ENCODE measurements around the gene FOXB2. TPM values are rescaled to one million over a fixed set of nuclear protein-coding genes. Genes with fewer than 3 reads are reported as not detected.
"Not testable (repeated sequence)": the region's sequence is repeated elsewhere in the genome, so short reads cannot be mapped to it uniquely, and the experiment has no call there.

FOXB2 gene
- total RNA-seq, 1 donor from 2014 or later = not detected

DNA sequence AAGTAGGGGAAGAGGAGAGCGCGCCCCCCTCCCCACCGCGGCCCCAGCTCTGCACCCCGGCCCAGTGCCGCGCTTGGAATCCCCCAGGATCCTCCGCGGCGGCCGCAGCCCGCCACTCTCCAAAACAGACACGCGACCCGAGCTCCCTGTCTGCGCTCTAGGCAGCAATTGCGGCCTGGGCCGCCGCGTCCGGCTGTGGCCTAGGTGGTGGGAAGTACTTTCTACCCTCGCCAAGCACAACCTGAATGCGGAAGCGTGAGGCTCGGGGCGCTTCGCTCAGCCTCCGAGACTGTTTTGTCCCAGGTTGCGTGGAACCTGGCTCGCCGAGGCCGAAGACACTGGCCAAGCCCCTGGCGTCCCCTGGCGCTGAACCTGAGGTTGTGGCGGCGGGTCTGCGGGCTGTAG lies 3.3 kb upstream of the FOXB2 start:
- no peak for DNase-seq (ENCODE audit: low read depth)

DNA sequence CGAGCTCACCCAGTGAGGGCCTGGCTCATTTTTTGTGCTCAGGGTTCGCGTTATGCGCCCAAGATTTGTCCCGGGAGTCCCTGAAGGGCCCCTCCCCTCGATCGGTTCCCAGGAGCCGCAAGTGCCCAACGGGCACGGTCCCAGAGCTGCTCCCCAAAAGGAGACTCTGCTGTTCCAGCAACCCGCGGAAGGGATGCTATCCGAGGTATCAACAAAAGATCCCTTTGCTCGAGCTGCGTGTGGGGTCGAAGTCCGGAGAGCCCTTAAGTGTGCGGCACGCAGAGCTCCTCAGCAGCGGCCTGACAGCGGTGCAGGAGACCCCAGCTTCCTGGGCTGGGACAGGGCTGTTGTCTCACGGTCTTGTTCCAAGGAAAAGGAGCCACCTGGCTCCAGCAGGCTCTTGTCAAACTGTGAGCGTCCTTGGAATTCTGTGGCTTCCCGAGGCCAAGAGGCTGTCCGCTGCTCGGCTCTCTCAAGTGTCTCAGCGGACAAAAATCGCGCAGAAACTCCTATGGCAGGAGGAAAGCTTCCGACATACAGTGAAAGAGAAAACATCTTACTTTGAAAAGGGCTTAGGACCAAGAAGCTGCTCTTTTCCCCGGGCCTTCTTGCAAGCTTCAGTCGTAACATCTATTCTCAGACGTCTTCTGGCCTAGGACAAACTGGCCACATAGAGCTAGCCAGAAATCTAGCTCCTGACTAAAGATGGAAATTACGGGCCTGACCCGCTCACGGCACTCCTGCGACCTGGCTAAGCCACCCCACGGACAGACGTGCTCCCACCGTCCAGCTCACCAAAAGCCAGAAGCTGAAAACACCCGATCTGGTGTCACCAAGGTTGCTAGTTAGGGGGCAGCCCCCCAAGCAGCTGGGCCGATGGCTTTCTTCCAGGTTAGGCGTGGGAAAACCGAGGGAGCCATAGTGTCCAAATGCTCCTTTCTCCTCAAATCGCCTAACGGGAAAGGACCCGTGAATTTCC lies 2.6 kb upstream of the FOXB2 start:
- DNase-seq (ENCODE audit: low read depth) = no peak

DNA sequence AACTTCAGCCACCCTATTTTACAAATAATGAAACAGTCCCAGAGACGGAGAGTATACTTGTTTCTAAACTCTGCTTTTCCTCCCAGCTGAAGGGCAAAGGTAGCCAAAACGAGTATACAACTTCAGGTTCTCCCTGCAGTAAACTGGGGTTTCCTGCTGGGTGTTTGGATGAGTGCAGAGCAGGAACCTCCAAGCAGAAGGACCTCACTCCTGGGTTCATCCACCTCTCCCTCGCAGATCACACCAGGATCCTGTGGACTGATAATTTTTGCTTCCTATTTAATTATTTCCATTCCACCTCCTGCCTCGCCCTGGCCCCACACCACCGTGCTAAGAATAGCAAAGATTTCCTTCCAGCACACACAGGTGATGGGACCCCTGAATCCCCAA lies 2.0 kb upstream of the FOXB2 start:
- DNase-seq (ENCODE audit: low read depth) = no peak

DNA sequence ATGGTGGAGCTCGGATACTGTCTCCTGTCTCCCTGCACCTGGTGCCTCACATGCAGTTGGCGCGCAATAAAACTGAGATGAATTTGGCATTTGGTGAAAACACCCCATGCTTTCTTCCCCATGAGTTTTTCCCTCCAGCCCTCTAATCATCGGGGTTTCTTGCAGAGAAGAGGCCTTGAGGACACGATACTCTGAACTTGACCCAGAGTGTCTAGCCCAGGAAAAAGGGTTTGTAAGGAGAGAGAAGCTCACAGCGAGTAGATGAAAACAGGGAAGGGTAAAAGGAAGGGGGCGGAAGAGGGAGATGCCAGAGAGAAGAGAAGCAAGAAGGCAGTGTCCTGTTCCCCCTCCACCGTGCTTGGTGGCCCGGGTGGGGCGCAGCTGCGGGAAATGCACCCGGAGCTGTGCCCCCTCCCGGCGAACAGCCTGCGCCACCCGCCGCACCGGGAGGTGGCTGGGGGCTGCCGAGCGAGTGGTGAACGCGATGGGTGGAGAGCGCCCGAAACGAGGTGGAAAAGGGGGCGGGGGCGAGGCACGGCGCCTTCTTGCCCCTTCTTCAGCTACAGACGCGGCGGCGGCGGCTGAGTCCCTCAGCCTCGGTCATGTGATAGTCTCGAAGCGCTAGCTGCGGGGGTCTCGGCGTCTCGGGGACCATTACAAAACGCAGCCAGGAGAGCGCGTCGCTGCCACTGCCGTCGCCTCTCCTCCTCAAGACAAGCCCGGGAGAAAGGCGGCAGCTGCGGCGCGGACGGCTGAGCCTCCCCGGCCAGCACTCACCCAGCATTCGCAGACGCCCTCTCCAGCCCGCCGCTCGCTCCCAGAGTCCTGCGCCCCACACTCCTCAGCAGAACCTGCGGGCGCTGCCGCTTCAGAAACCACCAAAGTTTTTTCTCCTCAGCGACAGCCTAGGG lies 1.1 kb upstream of the FOXB2 start:
- no peak for DNase-seq (ENCODE audit: low read depth)

DNA sequence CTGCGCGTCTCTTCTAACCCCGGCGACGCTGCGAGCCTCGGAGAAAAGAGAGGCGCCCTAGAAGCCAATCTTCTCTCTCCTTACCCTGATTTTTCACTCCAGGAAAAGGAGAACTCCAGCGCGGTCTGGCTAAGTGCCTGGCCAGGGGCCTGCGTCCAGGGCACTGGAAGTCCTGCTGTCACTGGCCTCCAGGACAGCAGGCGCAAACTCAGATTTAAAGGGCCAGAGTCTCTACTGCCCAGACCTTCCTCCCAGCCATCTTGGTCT lies 553 bp upstream of the FOXB2 start:
- DNase-seq (ENCODE audit: low read depth) = no peak

DNA sequence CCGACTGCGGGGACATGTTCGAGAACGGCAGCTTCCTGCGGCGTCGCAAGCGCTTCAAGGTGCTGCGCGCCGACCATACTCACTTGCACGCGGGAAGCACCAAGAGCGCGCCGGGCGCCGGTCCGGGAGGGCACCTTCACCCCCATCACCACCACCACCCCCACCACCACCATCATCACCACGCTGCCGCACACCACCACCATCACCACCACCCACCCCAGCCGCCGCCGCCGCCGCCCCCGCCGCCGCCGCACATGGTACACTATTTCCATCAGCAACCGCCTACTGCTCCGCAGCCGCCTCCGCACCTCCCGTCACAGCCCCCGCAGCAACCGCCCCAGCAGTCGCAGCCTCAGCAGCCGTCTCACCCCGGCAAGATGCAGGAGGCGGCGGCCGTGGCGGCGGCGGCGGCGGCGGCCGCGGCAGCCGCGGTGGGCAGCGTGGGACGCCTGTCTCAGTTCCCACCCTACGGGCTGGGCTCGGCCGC lies 514 bp downstream of the FOXB2 start:
- DNase-seq (ENCODE audit: low read depth) = no peak

DNA sequence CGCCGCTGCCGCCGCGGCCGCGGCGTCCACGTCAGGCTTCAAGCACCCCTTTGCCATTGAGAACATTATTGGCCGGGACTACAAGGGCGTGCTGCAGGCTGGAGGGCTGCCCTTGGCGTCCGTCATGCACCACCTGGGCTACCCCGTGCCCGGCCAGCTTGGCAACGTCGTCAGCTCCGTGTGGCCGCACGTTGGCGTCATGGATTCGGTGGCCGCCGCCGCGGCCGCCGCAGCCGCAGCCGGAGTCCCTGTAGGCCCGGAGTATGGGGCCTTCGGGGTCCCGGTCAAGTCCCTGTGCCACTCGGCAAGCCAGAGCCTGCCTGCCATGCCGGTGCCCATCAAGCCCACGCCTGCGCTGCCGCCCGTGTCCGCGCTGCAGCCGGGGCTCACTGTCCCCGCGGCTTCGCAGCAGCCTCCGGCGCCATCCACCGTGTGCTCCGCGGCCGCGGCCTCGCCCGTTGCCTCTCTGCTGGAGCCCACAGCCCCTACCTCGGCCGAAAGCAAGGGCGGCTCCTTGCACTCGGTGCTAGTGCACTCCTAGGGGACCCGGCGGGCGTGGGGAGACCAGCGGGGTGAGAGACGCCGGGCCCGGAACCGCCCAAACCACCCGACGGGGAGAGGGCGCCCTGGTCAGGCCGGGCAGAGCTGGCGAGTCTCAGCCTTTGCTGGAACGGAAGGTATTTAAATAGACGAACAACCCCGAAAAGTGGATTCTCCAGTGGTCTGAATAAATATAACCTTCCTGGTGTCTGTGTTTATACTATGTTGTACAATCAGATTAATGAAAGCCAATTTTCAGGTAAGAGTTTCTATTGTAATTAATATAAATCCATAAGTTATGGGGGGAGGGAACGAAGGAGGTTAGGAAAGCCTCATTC lies 1.2 kb downstream of the FOXB2 start:
- no peak for DNase-seq (ENCODE audit: low read depth)

DNA sequence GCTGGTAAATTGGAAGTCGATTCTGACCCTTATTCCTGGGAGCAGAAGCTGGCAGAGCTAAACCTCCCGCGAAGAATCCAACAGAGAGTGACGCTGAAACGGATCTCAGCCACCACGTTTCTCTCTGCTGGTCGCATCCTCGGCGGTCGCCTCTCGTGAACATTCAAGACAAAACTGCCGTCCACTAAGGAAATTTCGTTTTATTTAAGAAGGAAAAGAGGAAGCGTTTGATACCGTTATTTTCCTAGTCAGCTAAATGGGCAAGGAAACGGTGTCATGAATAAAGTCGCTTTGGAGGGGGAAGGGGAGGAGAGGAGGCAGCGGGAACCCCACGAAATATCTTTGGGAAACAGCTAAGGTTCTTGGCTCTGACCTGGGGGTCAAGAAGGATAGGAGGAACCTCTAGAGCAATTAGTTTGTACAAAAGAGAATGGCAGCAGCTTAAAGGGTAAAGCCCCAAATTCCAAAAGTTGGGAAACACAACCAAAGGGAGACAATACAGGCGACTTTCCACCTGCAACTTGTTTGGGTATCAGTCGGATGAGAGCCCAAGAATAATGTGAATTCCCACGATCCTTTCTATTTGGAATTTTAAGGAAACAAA lies 1.9 kb downstream of the FOXB2 start:
- no peak for DNase-seq (ENCODE audit: low read depth)

DNA sequence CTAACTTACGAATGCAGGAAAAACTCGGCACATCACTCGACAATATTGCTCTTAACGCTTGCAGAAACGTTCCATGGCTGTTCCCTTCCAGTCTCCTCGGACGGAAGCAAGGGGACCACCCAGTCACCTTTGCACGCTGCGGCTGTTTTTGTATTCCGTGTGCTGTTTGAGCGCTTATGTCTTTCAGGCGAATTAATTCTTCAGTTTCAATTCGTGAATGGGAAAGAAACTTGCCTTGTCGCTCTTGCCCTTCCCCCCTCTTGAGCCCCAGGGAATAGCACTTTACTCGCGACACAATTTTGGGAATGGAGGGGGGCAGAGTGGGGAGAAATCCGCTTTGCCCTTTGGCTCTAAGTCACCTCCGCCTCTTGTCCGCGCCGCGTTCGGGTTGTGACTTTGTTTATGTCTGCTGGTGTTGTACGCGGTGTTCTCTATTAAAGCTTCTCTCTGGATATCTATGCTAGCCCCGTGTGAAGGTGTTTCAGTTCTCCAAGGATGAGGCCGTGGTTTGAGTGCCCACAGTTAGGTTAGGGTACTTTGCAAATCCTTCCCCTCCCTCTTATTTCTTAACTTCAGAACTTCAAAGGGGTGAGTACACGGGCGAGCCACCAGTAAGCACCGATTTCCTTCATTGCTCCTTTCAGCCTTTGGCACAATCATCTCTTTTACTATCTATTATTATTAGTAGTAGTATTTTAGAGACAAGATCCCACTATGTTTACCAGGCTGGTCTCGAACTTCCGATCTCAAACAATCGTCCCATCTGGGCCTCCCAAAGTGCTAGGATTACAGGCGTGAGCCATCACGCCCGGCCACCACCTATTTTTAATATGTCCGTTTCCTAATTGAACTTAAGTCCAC lies 2.7 kb downstream of the FOXB2 start:
- DNase-seq (ENCODE audit: low read depth) = no peak

DNA sequence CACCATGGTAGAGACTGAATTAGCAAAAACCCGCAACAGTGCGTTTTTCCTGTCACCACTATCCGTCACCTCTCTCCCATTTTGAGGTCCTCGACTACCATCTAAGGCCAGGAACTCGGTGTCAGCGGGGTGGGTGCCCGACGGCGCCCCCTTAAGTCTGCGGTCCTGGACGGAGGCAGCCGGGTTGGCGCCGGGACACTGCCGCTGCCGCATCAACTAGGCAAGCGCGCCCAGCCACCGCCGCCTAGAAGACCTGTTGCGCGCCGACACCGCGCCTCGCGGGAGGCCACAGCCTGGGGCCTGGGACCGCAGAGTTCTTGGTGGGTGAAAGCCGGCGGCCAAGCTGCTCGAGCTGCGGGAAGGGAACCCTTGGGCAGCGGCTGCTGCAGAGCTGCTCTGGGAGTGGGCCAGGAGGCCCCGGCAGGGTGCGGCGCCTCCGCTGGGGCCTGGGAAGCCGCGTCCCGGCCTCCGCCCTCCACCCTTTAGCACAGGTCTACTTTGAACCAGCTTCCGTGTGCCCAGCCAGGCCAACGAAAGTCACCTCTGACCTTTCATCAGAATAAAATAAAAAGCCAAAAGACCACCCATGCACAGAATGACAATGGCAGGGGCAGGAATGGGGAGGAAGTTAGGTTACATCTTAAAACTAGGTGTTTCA lies 3.5 kb downstream of the FOXB2 start:
- no peak for DNase-seq (ENCODE audit: low read depth)

DNA sequence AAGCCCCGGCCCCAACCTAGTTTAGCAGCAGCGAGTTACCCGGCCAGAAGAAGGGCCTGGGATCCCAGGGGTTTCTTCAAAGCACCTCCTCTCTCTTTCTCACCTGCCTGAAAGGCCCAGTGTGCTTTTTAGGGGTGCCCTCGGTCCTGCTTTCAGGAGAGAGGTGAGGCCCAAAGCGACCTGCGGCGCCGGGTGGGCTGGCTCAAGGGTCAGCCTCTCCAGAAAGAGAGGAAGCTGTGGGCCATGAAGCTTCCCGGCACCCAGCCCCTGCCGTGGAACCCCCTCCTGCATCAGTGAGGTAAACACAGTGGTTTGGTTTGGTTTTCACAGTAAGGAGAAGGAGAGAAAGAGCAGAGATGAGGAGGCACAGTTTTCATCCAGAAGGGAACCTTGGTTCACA lies 4.3 kb downstream of the FOXB2 start:
- no peak for DNase-seq (ENCODE audit: low read depth)

DNA sequence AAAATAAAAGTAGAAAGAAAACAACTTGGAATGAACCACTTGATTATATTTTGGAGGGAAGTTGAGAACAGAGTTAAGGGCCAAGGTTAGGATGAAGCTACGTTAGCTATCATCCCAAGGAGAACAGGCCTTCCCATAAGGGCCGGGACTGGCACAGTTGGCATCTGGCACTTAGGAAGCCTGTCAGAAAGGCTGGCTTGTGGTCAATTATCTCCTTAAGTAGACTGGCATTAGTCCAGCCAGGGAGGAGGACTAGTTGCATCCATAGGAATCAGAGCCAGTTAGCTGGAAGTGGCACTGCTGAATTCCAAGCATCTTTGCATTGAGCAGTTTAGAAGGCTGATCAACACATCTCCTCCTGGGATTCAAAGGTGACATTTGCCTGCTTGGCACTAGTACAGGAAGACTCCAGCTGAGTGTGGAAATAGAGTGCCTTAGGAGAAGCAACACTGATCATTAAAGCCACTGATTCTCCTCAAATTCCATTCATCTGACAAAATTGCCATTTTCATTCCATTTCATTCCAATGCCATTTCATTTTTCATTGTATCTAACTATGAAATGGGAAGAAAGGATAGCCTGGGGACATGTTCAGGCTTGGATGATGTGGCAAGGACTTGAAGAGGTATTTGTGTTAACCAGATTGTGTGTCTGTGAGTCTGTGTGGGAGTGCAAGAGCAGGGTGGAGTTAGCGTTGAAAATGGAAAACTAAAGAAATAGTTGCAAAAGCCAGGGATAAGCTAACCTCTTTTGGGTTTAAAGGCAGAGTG lies 5.5 kb downstream of the FOXB2 start:
- no peak for DNase-seq (ENCODE audit: low read depth)

DNA sequence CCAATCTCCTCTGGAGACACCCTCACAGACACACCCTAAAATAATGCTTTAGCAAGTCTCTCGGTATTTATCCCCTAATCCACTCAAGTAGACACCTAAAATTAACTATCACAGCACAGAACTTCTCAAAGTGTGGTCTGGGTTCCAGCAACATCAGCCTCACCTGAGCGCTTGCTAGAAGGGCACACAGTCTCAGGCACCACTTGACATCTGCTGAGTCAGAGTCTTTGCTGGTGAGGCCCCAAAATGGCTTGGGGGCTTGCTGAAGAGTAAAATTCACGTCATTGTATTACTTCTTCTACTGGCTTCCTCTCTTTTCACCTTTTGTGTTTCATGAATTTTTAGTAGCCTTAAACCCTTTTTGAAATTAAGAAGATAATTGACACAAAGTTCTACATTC lies 9.0 kb downstream of the FOXB2 start:
- DNase-seq (ENCODE audit: low read depth) = no peak

DNA sequence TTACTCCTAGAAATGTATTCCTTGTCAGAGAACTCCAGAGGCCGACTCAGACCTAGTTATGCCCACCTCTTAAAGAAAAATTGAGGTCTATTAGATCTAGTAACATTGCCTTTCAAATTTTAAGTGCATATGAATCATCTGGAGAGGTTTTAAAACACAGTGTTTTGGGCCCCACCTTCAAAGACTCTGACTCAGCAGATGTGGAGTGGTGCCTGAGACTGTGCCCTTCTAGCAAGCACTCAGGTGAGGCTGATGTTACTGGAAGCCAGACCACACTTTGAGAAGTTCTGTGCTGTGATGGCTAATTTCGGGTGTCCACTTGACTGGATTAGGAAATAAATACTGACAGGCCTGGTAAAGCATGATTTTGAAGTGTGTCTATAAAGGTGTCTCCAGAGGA lies 10.6 kb downstream of the FOXB2 start:
- DNase-seq (ENCODE audit: low read depth) = no peak

DNA sequence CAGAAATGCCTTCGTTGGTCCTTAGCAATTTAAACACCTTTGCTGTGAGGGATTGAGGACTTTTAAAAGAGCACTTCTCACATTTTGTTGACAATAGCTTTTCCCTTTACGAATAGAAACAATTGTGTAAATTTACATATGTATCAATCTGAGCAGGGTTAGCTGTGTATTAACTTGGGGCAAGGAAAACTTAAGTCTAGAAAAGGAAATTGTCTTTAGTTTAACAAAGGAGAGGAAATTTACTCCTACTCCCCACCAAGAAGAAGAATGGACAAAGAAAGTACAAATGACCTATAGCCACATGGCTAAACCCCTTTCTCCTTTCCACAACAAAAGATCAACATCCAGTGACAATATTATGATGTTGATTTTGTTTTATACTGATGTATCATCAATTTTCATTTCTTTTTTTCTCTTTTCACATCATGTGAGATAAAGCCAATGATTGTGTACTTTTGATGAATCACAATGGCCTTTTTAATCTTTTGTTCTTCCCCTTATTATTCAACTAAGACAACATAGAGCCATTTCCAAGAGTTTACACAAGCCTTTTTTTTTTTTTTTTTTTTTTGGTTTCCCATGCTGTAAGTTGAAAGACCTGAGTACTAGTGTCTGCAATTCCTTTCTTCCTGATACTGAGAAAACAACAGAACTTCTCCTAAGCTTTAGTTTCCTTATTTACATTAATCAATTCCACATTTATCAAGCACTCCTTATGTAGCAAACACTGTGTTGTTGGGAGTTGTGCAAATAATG lies 19.0 kb downstream of the FOXB2 start:
- DNase-seq (ENCODE audit: low read depth) = no peak

DNA sequence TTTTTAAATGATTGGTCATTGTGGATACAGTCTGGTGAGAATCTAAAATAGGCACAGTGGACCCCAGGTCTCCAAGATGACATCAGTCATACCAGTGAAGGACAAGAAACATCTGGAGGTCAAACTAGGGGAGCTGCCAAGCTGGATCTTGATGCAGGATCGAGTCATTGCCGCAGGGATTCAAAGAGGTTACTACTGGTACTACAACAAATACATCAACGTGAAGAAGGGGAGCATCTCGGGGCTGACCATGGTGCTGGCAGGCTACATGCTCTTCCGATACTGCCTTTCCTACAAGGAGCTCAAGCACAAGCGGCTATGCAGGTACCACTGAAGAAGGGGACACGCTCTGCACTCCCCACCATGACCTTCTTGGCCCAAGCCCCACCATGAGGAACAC lies 20.9 kb downstream of the FOXB2 start:
- no peak for DNase-seq (ENCODE audit: low read depth)

DNA sequence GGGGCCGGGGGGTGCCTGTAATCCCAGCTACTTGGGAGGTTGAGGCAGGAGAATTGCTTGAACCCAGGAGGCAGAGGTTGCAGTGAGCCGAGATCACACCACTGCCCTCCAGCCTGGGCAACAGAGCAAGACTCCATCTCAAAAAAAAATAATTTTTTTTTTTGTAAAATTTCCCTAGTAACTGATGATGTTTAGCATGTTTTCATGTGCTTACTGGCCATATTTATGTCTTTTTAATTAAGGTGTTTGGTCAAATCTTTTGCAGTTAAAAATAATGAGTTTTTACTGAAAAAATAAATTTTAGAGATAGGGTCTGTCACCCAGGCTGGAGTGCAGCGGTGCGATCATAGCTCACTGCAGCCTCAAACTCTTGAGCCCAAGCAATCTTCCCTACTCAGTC lies 24.3 kb downstream of the FOXB2 start:
- not testable (repeated sequence) for DNase-seq (ENCODE audit: low read depth)

DNA sequence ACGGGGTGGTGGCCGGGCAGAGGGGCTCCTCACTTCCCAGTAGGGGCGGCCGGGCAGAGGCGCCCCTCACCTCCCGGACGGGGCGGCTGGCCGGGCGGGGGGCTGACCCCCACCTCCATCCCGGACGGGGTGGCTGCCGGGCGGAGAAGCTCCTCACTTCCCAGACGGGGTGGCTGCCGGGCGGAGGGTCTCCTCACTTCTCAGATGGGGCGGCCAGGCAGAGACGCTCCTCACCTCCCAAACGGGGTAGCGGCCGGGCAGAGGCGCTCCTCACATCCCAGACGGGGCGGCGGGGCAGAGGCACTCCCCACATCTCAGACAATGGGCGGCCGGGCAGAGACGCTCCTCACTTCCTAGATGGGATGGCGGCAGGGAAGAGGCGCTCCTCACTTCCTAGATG lies 41.2 kb downstream of the FOXB2 start:
- not testable (repeated sequence) for DNase-seq (ENCODE audit: low read depth)
